ENCODE results near the gene ZNF181.
"Not testable (repeated sequence)": the region's sequence is repeated elsewhere in the genome, so short reads cannot be mapped to it uniquely, and the experiment has no call there.

ZNF181 gene

GRCh38 chr19:34733746-34734536 is at the start of gene ZNF181:
Gene ZNF181, plus strand, starts transcription at chr19:34734243. Its CDS starts 795 bp downstream, at chr19:34735038.
- DNase-seq (ENCODE audit: low spot score) = peak; percentile 91

GRCh38 chr19:34685266-34685665 is 48.8 kb upstream of the ZNF181 start:
- DNase-seq (ENCODE audit: low spot score) = not testable (repeated sequence)

- no peak for DNase-seq (ENCODE audit: low spot score)
These were observed 47.6 kb upstream of the ZNF181 start for GRCh38 chr19:34686455-34686854.

GRCh38 chr19:34687348-34687747 is 46.7 kb upstream of the ZNF181 start:
- no peak for DNase-seq (ENCODE audit: low spot score)

DNA sequence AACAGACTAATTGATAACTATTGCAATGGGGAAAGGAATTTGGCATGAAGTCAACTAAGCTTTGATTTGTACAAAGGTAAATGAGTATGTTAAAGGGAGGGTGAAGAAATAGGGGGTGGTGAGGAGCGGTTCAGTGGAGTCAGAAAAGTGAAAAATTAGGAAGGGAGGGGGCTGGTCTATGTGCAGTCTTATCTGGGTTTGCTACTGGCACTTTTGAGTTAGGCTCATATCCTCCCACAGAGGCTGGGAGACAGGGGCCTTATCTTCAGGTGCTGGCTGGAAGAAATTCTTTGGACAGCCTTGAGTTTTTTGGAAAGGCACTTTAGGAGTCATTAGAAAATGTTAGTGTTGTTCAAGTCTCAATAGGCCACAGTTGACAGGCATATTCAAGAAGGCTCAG is 45.5 kb upstream of the ZNF181 start:
- no peak for DNase-seq (ENCODE audit: low spot score)

DNA sequence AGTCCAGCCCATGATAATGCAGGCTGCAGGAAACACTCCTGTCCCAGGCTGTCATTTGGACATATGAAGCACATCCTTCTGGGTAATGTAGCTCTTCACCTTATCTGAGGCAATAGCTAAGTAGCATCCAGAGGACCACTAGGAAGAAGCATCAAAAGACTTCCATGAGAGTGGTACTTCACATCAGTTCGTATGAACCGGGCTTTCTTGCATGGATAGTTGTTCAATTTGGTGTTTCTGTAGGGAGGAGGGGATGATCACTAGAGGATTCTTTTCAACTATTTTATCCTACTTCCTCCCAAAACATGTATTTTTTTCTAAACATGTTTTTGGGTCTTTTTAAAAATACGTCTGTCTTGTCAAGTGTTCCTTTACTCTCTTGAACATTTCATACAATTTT is 43.7 kb upstream of the ZNF181 start:
- no peak for DNase-seq (ENCODE audit: low spot score)

DNA sequence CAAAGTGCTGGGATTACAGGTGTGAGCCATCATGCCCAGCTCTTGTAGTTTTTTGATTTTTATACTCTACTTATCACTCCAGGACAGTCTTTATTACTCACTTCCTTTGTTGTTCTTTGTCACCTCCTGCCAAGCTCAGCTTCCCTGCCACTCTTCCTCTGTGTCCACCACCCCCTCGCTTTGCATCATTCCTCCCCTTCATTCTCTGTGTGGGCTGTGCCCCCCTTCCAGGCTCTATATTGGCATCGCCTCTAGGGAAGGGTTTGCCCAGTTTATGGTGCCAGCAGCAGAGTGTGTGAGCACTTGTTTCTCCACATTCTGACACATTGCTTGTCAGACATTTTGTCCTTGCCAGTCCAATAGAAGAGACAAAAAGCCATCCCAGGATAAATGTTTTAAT is 41.5 kb upstream of the ZNF181 start:
- DNase-seq (ENCODE audit: low spot score) = no peak

DNA sequence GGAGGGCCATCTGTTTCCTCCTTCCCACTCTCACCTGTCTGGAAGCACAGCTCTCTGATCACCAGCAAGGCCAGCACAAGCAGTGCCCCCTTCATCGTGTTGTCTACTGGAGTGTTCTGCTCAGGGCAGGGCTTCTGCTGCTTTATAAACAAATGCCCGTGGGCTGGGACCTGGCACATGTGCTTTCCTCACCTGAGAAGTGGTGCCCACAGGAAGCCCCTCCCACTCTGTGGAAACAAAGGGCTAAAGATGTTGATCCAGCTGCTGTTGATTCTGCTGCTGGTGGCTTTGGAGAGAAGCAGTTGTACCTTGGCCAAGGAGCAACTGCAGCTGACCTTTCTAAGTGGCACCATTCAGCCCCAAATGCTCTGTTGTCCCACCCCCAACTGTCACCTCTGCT is 26.4 kb upstream of the ZNF181 start:
- DNase-seq (ENCODE audit: low spot score) = no peak

- no peak for DNase-seq (ENCODE audit: low spot score)
These were observed 22.2 kb upstream of the ZNF181 start for GRCh38 chr19:34711890-34712289.

GRCh38 chr19:34712395-34713261 is 21.4 kb upstream of the ZNF181 start:
- DNase-seq (ENCODE audit: low spot score) = peak; percentile 80

DNA sequence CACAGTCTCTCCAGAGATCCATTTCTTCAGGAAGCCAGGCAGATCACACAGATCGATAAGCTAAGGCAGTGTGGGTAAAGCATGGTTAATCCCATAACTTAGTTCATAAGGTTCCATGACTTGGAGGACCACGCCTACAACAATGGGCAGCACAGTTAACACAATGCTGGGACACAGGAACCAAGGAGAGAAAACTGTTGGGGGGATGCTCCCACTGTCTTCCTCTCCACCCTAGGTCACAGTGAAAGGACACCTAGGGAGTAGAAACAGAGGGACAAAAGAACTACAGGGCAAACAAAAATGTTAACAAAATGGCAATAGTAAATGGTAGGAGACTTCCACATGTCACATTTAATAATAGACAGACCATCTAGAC is 20.8 kb upstream of the ZNF181 start:
- DNase-seq (ENCODE audit: low spot score) = no peak

GRCh38 chr19:34715357-34715756 is 18.7 kb upstream of the ZNF181 start:
- no peak for DNase-seq (ENCODE audit: low spot score)

DNA sequence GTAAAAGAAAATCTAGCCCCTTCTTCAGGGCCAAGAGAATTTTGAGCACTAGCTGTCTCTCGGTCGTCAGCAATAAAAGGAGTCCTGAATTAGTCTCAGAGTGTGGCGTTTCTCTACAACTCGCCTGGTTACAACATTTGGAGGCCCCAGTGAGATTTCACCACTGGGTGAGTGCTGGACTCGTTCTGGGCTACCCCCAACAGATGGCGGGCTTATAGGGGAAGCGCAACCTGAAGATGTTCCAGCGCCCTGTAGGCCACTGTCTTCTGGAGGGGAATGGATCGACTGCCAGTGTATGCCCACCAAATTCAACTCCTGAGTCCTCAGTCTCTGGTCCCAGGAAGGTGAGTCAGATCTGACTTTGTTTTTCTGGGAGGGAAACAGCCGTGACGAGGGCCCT is 11.7 kb upstream of the ZNF181 start:
- DNase-seq (ENCODE audit: low spot score) = no peak

DNA sequence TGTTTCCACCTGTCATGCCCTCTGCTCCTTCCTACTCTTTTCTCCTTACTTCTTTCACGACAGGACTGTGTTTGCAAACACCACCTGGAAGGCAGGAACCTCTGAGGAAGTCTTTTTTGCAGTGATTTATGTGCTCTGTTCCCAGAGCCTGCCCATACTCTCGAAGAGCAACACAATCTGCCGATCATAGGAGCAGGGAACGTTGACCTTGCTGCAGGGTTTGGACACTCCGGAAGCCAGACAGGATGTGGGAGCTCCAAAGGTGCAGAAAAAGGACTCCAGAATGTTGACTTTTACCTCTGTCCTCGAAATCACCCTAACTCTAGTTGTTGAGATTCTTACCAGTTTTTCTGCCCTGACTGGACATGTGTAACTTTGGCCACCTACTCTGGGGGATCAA is 8.6 kb upstream of the ZNF181 start:
- no peak for DNase-seq (ENCODE audit: low spot score)

- no peak for DNase-seq (ENCODE audit: low spot score)
These were observed 2.8 kb upstream of the ZNF181 start for GRCh38 chr19:34731019-34731829.

GRCh38 chr19:34731964-34732363 is 2.1 kb upstream of the ZNF181 start:
- DNase-seq (ENCODE audit: low spot score) = no peak

- DNase-seq (ENCODE audit: low spot score) = no peak
These were observed 1.3 kb upstream of the ZNF181 start for GRCh38 chr19:34732612-34733211.

- no peak for DNase-seq (ENCODE audit: low spot score)
These were observed 737 bp upstream of the ZNF181 start for GRCh38 chr19:34733266-34733745.

DNA sequence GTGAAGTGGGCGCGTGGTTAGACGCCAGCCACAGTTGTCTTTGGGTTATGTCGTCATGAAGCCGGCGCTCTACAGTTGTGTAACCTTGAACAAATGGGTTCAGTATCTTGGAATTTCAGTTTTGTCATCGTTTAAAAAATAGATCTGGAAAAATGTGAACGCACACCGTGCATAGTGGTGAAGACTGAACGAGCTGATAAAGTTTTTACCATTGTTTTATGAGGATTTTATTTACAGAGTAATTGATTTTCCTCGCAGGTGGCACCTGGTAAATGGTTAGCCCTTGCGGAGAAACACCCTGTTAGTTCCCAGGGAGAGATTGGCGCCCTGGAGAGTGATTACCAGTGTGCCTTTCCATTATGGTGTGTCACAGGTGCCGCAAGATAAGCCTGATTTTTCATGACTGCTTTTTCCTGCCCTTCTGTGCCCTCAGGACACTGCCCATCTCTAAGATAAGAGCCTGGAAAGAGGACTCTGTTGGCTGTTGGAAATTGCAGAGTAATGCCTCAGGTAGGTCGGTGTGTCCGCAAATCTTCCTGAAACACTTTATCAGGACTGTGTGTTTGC is 577 bp downstream of the ZNF181 start:
- no peak for DNase-seq (ENCODE audit: low spot score)

DNA sequence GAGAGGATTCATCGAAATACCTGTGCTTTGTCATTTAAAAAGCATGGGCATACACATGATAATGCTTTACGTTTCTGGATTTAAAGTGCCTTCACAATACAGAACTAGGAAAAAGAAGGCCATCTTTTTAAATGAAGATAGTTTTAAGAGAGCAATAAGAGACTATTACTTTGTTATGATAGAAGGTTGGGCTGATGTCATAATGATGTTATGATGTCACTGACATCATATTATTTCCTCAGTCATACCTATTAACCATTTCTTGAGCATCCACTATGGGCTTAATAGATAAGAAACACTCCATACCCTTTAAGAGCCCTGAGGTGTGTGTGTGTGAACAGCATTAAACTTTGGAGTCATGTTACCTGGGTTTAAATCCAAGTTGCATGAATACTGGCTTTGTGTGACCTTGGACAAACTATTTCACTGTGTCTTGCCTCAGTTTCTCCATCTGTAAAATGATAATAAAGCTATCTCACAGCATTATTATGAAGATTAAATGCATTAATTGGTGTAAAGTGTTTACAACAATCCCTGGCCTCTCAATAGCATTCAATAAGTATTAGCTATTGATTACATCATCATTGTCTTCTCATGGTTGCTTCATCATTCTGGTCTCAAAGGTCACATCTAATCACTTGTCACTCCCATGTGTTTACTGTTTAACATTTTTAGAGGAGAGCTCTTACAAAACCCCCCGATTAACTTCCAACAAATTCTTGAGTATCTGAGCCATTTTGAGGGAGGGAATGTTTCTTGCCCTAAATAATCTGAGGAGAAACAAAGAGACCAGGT is 11.1 kb downstream of the ZNF181 start:
- no peak for DNase-seq (ENCODE audit: low spot score)

- DNase-seq (ENCODE audit: low spot score) = no peak
These were observed 23.4 kb downstream of the ZNF181 start for GRCh38 chr19:34757441-34757840.

Data from globus pallidus (tissue), 1 donor.